Stomach (tissue), 4 donors: ENCODE measurements around the gene ZNF813.

Source experiments
- EP300 ChIP-seq: sonication (generic); formaldehyde crosslinking; IDR thresholded peaks from one replicate; pipeline ENCODE4 v1.6.1; 2017; ENCODE audit warnings: antibody characterized with exemption
- POLR2A ChIP-seq, 4 donors: fragments of 450-650 bp; IDR thresholded peaks; one replicate each; pipeline ENCODE4 v1.6.1; 2016; ENCODE audit warnings: antibody characterized with exemption in 4 of 4, control low read depth in 2 of 4, mild to moderate bottlenecking in 1 of 4, moderate library complexity in 1 of 4
- TF ChIP-seq, protein P1 (sequence below), 7 experiments: fragments of 450-650 bp in 4 of 7; fragments of 200-600 bp in 3 of 7; sonication (generic) in 3 of 7; IDR thresholded peaks; one replicate each; pipeline ENCODE4 v1.5.1; 2016 to 2019; ENCODE audit warnings: antibody characterized with exemption in 7 of 7, control low read depth in 2 of 7, mild to moderate bottlenecking in 1 of 7

GRCh38 chr19:53507523-53508442 is 40.2 kb downstream of the ZNF813 start:
- TF ChIP-seq, protein P1, sequence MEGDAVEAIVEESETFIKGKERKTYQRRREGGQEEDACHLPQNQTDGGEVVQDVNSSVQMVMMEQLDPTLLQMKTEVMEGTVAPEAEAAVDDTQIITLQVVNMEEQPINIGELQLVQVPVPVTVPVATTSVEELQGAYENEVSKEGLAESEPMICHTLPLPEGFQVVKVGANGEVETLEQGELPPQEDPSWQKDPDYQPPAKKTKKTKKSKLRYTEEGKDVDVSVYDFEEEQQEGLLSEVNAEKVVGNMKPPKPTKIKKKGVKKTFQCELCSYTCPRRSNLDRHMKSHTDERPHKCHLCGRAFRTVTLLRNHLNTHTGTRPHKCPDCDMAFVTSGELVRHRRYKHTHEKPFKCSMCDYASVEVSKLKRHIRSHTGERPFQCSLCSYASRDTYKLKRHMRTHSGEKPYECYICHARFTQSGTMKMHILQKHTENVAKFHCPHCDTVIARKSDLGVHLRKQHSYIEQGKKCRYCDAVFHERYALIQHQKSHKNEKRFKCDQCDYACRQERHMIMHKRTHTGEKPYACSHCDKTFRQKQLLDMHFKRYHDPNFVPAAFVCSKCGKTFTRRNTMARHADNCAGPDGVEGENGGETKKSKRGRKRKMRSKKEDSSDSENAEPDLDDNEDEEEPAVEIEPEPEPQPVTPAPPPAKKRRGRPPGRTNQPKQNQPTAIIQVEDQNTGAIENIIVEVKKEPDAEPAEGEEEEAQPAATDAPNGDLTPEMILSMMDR (IDR thresholded peaks at IDR 0.05) = no peak
- TF ChIP-seq EP300 = no peak
- no peak for TF ChIP-seq POLR2A (IDR thresholded peaks at IDR 0.05)
